Mucosa of descending colon (tissue), 3 donors: ENCODE results near the gene UCK2. TPM values are rescaled to one million over a fixed set of nuclear protein-coding genes. Genes with fewer than 3 reads are reported as not detected.

Experiments used
- ATAC-seq: fragments of 200-7000 bp; cut with Tn5 transposase; one replicate; pipeline ENCODE4 v1.9.1; 2020; ENCODE audit warnings: mild to moderate bottlenecking, moderate library complexity
- DNase-seq, 3 donors: peaks; one replicate each; pipeline ENCODE4 v3.0.0-alpha.2; 2020
- H3K36me3 ChIP-seq: fragments of 200-600 bp; one replicate; pipeline ENCODE4 v1.8.0; 2021; ENCODE audit warnings: low read depth, mild to moderate bottlenecking
- H3K4me1 ChIP-seq: fragments of 200-600 bp; one replicate; pipeline ENCODE4 v1.8.0; 2021; ENCODE audit warnings: low read depth, mild to moderate bottlenecking
- H3K4me3 ChIP-seq: fragments of 200-600 bp; one replicate; pipeline ENCODE4 v1.8.0; 2021; ENCODE audit warnings: mild to moderate bottlenecking
- H3K9me3 ChIP-seq: fragments of 200-600 bp; one replicate; pipeline ENCODE4 v1.8.0; 2021; ENCODE audit warnings: mild to moderate bottlenecking
- CTCF ChIP-seq: fragments of 200-600 bp; IDR thresholded peaks from one replicate; pipeline ENCODE4 v1.8.0; 2022; ENCODE audit warnings: antibody characterized with exemption, mild to moderate bottlenecking
- intact Hi-C, 2 donors: fragments of 100-400 bp; cut with DNase I in 1 of 2; cut with micrococcal nuclease in 1 of 2; formaldehyde crosslinking; loops; one replicate each; pipeline versions ENCODE4 v1.11.0 to v1.11.1; 2022; cut with DNase I, micrococcal nuclease
- total RNA-seq, 3 donors: library from RNA; stranded (reverse); fragmentation: NEBNext Ultra II Directional in 2 of 3; extraction: Animal tissue kit (Norgen Biotek cat#: 25700) in 2 of 3; gene quantifications; one replicate each; pipeline versions ENCODE4 v1.2.1 to v1.2.4, GENCODE V29; 2021 to 2023
- donor health status: DM: no; HTN: no; CAD: no; lungs with moderate emphysema.
- donor health status: DM: no; HTN: no; CAD: no.
- donor health status: DM: no; HTN: yes; CAD: no.

UCK2 gene
- total RNA-seq, 3 donors from 2014 or later = 41.6 to 86.5 (median 51.8) TPM

- H3K9me3 ChIP-seq = no peaks in the 10 kb centered on the region
- DNase-seq (no peak), ATAC-seq (peak; percentile 7)
- peaks cover 59% of the 10 kb centered on the region for H3K4me1 ChIP-seq
- intact Hi-C loops = no loop called here
- no peak for TF ChIP-seq CTCF
- no peaks in the 10 kb centered on the region for H3K36me3 ChIP-seq
- no peak overlapping the region for H3K4me3 ChIP-seq
Measured at GRCh38 chr1:165857046-165857801, 29.8 kb downstream of the UCK2 start.

- Histone ChIP-seq H3K4me1 (peaks cover 61% of the 10 kb centered on the region), H3K9me3 (no peaks in the 10 kb centered on the region), H3K4me3 (no peak overlapping the region), H3K36me3 (no peaks in the 10 kb centered on the region)
- TF ChIP-seq CTCF = no peak
- ATAC-seq = peak; percentile 47
- peak in 1 of 3 donors; percentile 42 for DNase-seq
- intact Hi-C loops = no loop called here
Measured at GRCh38 chr1:165858364-165858823, 31.0 kb downstream of the UCK2 start.

- intact Hi-C loops = no loop called here
- ATAC-seq (peak; percentile 63), DNase-seq (peak; percentile 49 to 59 (median 53))
- Histone ChIP-seq H3K36me3 (no peaks in the 10 kb centered on the region), H3K4me3 (no peak overlapping the region), H3K4me1 (peaks cover 56% of the 10 kb centered on the region), H3K9me3 (no peaks in the 10 kb centered on the region)
- no peak for TF ChIP-seq CTCF
Measured at GRCh38 chr1:165858967-165859845, 31.8 kb downstream of the UCK2 start.

GRCh38 chr1:165860065-165860464 is 32.7 kb downstream of the UCK2 start:
- intact Hi-C loops = no loop called here
- H3K9me3 ChIP-seq = no peaks in the 10 kb centered on the region
- peak in 2 of 3 donors; percentile 48 to 69 for DNase-seq
- peak; percentile 67 for ATAC-seq
- TF ChIP-seq CTCF = no peak
- H3K4me3 ChIP-seq = no peak overlapping the region
- H3K4me1 ChIP-seq = peaks cover 56% of the 10 kb centered on the region
- H3K36me3 ChIP-seq = no peaks in the 10 kb centered on the region

- no peak for TF ChIP-seq CTCF
- intact Hi-C loops = no loop called here
- peaks cover 50% of the 10 kb centered on the region for H3K4me1 ChIP-seq
- no peaks in the 10 kb centered on the region for H3K9me3 ChIP-seq
- no peak overlapping the region for H3K4me3 ChIP-seq
- no peaks in the 10 kb centered on the region for H3K36me3 ChIP-seq
- ATAC-seq (no peak), DNase-seq (no peak)
Measured at GRCh38 chr1:165861911-165862310, 34.5 kb downstream of the UCK2 start.
